Stimulated activated CD4-positive, alpha-beta T cell treated with anti-CD3 and anti-CD28 coated beads, TNF-alpha, amount 100 ng/mL, for 4 hours (primary cell): ENCODE results near the gene GPR108.
A peak's percentile ranks its signal among the peaks of the same experiment; 100 is the strongest.
"Not testable (repeated sequence)": the region's sequence is repeated elsewhere in the genome, so short reads cannot be mapped to it uniquely, and the experiment has no call there.

Experiments used
- DNase-seq, 3 experiments: peaks; one replicate each; pipeline ENCODE4 v3.0.0-alpha.2; 2020; ENCODE audit warnings: low read depth in 3 of 3

GPR108 gene

GRCh38 chr19:6761053-6761676, 23.8 kb upstream of the GPR108 start:
- DNase-seq: no peak

DNA sequence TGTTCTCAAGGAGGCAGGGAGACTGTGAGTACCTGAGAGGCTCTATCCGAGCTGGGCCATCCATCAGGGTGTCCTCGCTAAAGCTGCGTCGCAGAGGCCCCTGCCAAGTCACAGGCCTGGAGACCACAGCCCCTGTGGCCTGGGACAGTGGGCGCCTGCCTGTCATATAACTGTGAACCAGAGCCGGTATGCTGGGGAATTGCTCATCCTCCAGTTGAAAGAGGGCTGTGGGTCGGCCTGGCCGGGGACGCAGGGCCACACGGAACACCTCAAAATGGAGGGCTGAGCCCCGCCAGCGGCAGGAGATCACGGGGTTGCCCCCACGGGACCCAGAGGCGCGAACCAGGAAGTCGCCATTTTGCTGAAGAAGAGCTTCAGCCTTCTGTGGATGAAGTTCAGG, 23.2 kb upstream of the GPR108 start:
- no peak for DNase-seq

- no peak for DNase-seq
These were observed 17.5 kb upstream of the GPR108 start for GRCh38 chr19:6754653-6755463.

GRCh38 chr19:6754136-6754535, 16.8 kb upstream of the GPR108 start:
- no peak for DNase-seq

- DNase-seq: peak; percentile 65 to 73 (median 73)
These were observed 16.0 kb upstream of the GPR108 start for GRCh38 chr19:6753178-6754031.

- DNase-seq: no peak
These were observed 15.1 kb upstream of the GPR108 start for GRCh38 chr19:6752256-6753177.

GRCh38 chr19:6751189-6751588, 13.8 kb upstream of the GPR108 start:
- DNase-seq: no peak

DNA sequence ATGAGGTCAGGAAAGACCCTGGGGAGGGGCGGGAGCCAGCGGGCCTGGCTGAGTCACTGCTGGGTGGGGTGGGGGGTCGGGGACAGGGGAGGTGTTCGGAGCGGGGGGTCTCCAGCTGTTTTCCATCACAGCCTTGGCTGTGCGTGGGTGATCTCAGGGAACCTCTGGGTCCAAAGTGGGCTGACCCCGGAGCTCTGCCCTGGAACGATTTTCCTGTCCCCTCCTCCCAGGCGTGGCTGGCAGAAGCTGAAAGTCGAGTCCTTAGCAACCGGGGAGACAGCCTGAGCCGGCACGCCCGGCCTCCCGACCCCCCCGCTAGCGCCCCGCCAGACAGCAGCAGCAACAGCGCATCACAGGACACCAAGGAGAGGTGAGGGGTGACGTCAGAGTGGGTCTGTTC, 12.7 kb upstream of the GPR108 start:
- no peak for DNase-seq

- DNase-seq: not testable (repeated sequence)
These were observed 11.2 kb upstream of the GPR108 start for GRCh38 chr19:6748543-6748942.

DNA sequence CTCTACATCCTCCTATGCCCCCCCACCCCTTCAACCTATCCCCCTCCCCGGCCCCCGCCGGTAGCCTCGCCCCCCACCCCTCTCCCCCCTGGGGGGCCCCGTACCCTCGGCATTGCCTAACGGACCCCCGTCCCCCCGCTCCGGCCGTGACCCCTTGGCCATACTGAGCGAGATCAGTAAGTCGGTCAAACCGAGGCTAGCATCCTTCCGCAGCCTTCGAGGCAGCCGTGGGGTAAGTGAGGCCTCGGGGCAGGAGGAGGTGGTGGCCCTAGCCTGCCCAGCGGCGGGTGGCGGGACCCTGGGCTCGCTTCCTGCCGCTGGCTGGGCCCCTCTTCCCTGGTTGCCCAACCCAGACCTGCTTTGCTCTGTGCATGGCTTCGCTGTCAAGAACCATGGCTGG, 8.6 kb upstream of the GPR108 start:
- DNase-seq: no peak

GRCh38 chr19:6744381-6745301, 7.3 kb upstream of the GPR108 start:
- DNase-seq: no peak

- no peak for DNase-seq
These were observed 6.5 kb upstream of the GPR108 start for GRCh38 chr19:6743714-6744380.

GRCh38 chr19:6743066-6743465, 5.7 kb upstream of the GPR108 start:
- no peak for DNase-seq

GRCh38 chr19:6740589-6741343, 3.4 kb upstream of the GPR108 start:
- no peak for DNase-seq

GRCh38 chr19:6739883-6740588, 2.7 kb upstream of the GPR108 start:
- no peak for DNase-seq

DNA sequence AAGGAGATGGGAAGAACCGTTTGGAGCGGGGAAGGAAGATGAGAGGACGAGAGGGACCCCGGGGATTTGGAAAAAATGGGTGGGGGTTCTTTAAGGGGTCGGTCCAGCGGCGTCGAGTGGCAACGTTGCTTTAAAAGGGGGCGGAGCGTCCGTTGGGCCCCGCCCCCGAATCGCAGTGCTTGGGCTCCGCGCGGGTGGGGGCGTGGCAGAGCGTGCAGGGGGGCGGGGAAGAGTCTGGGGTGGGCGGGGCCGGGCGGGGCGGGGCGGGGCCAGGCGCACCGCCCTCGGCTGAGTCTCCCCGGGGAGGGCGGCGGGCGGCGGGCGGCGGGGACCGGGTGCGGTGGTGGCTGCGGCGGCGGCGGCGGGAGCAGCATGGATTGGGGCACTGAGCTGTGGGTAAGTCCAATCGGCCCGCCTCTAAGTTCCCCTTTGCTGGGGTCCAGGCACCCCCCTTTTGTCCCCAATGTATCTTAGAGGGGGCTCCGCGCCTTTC, 2.1 kb upstream of the GPR108 start, which contains the start of gene TRIP10:
TRIP10 (plus strand) TSS at position 291 of the 493 bp plus-strand sequence; CDS start at position 373, 82 bp downstream.
- DNase-seq: peak; percentile 61 to 73 (median 68)

GRCh38 chr19:6738787-6739389, 1.5 kb upstream of the GPR108 start:
- DNase-seq: no peak
